ENCODE results near the gene LINC00237. TPM values are rescaled to one million over a fixed set of nuclear protein-coding genes. Genes with fewer than 3 reads are reported as not detected.

The LINC00237 gene
- total RNA-seq = not detected in 2 replicates

- no peak for DNase-seq (ENCODE audit: low read depth in 2 of 2)
Measured at GRCh38 chr20:21106171-21107017, at the start of gene LINC00237. Gene LINC00237, minus strand, starts transcription at chr20:21106358.

GRCh38 chr20:21155268-21155667 is 49.1 kb upstream of the LINC00237 start:
- no peak for DNase-seq (ENCODE audit: low read depth in 2 of 2)

GRCh38 chr20:21154692-21155091 is 48.5 kb upstream of the LINC00237 start:
- no peak for DNase-seq (ENCODE audit: low read depth in 2 of 2)

- no peak for DNase-seq (ENCODE audit: low read depth in 2 of 2)
Measured at GRCh38 chr20:21151791-21152190, 45.6 kb upstream of the LINC00237 start.

GRCh38 chr20:21149344-21149743 is 43.2 kb upstream of the LINC00237 start:
- DNase-seq (ENCODE audit: low read depth in 2 of 2) = no peak

- no peak for DNase-seq (ENCODE audit: low read depth in 2 of 2)
Measured at GRCh38 chr20:21147593-21147992, 41.4 kb upstream of the LINC00237 start.

GRCh38 chr20:21146215-21146614 is 40.1 kb upstream of the LINC00237 start:
- no peak for DNase-seq (ENCODE audit: low read depth in 2 of 2)

- DNase-seq (ENCODE audit: low read depth in 2 of 2) = no peak
Measured at GRCh38 chr20:21145424-21145823, 39.3 kb upstream of the LINC00237 start.

GRCh38 chr20:21143194-21143890 is 37.2 kb upstream of the LINC00237 start:
- no peak for DNase-seq (ENCODE audit: low read depth in 2 of 2)

GRCh38 chr20:21141825-21142224 is 35.7 kb upstream of the LINC00237 start:
- no peak for DNase-seq (ENCODE audit: low read depth in 2 of 2)

GRCh38 chr20:21139881-21140566 is 33.9 kb upstream of the LINC00237 start:
- DNase-seq (ENCODE audit: low read depth in 2 of 2) = no peak

- no peak for DNase-seq (ENCODE audit: low read depth in 2 of 2)
Measured at GRCh38 chr20:21137078-21137477, 30.9 kb upstream of the LINC00237 start.

GRCh38 chr20:21136015-21136732 is 30.0 kb upstream of the LINC00237 start:
- no peak for DNase-seq (ENCODE audit: low read depth in 2 of 2)

- no peak for DNase-seq (ENCODE audit: low read depth in 2 of 2)
Measured at GRCh38 chr20:21134883-21135493, 28.8 kb upstream of the LINC00237 start.

GRCh38 chr20:21133917-21134622 is 27.9 kb upstream of the LINC00237 start:
- DNase-seq (ENCODE audit: low read depth in 2 of 2) = no peak

GRCh38 chr20:21133404-21133803 is 27.2 kb upstream of the LINC00237 start:
- no peak for DNase-seq (ENCODE audit: low read depth in 2 of 2)

- no peak for DNase-seq (ENCODE audit: low read depth in 2 of 2)
Measured at GRCh38 chr20:21129861-21130260, 23.7 kb upstream of the LINC00237 start.

- DNase-seq (ENCODE audit: low read depth in 2 of 2) = no peak
Measured at GRCh38 chr20:21127201-21127981, 21.2 kb upstream of the LINC00237 start.

- no peak for DNase-seq (ENCODE audit: low read depth in 2 of 2)
Measured at GRCh38 chr20:21126581-21126870, 20.4 kb upstream of the LINC00237 start.

Data from lung microvascular endothelial cell (primary cell).